ENCODE measurements around the gene ITPR1.

The ITPR1 gene

DNA sequence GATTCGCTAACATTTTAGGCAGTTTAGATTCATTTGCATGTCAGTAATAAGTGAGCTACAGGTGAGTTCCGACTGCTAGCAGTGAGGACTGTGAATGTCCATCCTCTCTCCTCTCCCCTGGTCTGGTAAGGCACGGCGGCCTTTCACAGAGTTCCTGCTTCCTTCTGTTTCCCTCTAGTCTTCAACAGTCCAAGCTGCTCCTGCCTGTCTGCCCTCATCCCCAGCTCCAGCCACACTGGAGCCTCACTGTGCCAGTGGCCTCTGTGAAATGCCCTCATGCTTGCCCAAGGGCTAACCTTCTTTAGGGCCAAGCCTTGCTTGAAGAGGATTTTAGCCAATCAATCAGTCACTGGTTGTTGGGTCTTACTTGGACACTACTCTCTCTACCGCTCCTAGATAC, 340.3 kb downstream of the ITPR1 start:
- Histone ChIP-seq H3K27me3 (ENCODE audit: insufficient read depth, low read length) (no peaks in the 10 kb centered on the region; the same call in 1 of the 2 replicates), H3K36me3 (ENCODE audit: insufficient read depth, low read length) (no peaks in the 10 kb centered on the region), H3K9me2 (ENCODE audit: low read depth, low read length) (no peaks in the 10 kb centered on the region), H3K9ac (ENCODE audit: low read length) (no peak overlapping the region), H3K4me2 (ENCODE audit: low read length) (no peak overlapping the region), H4K20me1 (ENCODE audit: insufficient read depth, low read length) (no peaks in the 10 kb centered on the region), H3F3A (ENCODE audit: insufficient read depth, low read length) (no peaks in the 10 kb centered on the region), H3K9me3 (ENCODE audit: low read length) (no peaks in the 10 kb centered on the region), H3K79me2 (ENCODE audit: insufficient read depth, low read length) (no peaks in the 10 kb centered on the region), H3K4me1 (ENCODE audit: insufficient read depth, low read length, severe bottlenecking) (peaks cover 8% of the 10 kb centered on the region), H2AFZ (ENCODE audit: low read length) (no peak overlapping the region), H3K27ac (ENCODE audit: low read depth, low read length, poor library complexity, severe bottlenecking) (no peak overlapping the region), H3K4me3 (ENCODE audit: low read depth, low read length, poor library complexity, severe bottlenecking) (no peak overlapping the region)
- no peak for TF ChIP-seq CTCF (IDR thresholded peaks at IDR 0.05; ENCODE audit: low read length)
- no peak for TF ChIP-seq EZH2 (IDR thresholded peaks at IDR 0.05; ENCODE audit: borderline replicate concordance, low read length)

DNA sequence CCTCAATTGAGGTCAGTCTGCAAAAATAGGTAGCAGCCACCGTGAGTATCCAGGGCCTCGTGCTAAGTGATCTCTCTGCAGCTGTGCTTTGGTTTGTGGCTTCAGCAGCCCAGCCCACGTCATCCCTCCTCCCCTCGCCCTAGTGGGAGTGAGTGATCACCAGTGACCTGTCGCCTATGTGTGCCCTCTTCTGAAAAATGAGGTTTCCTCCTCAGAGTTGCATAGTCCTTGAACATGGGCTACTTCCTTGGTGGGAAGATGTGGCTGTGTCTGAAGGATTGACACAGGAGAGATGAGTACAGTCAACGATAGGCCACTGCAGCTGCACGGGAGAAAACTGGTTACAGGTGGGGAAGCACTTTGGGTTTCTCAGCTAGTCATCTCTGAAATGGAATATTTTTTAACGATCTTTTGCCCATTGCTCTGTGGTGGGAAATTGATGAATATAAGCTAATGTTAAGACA, 341.3 kb downstream of the ITPR1 start:
- no peak overlapping the region for H3K4me2 ChIP-seq (ENCODE audit: low read length)
- TF ChIP-seq CTCF (IDR thresholded peaks at IDR 0.05; ENCODE audit: low read length): no peak
- TF ChIP-seq EZH2 (IDR thresholded peaks at IDR 0.05; ENCODE audit: borderline replicate concordance, low read length): no peak
- no peaks in the 10 kb centered on the region; the same call in 1 of the 2 replicates for H3K27me3 ChIP-seq (ENCODE audit: insufficient read depth, low read length)
- H3K9me3 ChIP-seq (ENCODE audit: low read length): no peaks in the 10 kb centered on the region
- H3K9ac ChIP-seq (ENCODE audit: low read length): no peak overlapping the region
- H2AFZ ChIP-seq (ENCODE audit: low read length): no peak overlapping the region
- H3F3A ChIP-seq (ENCODE audit: insufficient read depth, low read length): no peaks in the 10 kb centered on the region
- H3K27ac ChIP-seq (ENCODE audit: low read depth, low read length, poor library complexity, severe bottlenecking): no peak overlapping the region
- no peaks in the 10 kb centered on the region for H3K79me2 ChIP-seq (ENCODE audit: insufficient read depth, low read length)
- peaks cover 8% of the 10 kb centered on the region for H3K4me1 ChIP-seq (ENCODE audit: insufficient read depth, low read length, severe bottlenecking)
- no peak overlapping the region for H3K4me3 ChIP-seq (ENCODE audit: low read depth, low read length, poor library complexity, severe bottlenecking)
- H3K36me3 ChIP-seq (ENCODE audit: insufficient read depth, low read length): no peaks in the 10 kb centered on the region
- H4K20me1 ChIP-seq (ENCODE audit: insufficient read depth, low read length): no peaks in the 10 kb centered on the region
- no peaks in the 10 kb centered on the region for H3K9me2 ChIP-seq (ENCODE audit: low read depth, low read length)

GRCh38 chr3:4835616-4836043, 342.5 kb downstream of the ITPR1 start:
- H3K4me1 ChIP-seq (ENCODE audit: insufficient read depth, low read length, severe bottlenecking): peaks cover 8% of the 10 kb centered on the region

More at GRCh38 chr3:4835616-4836043, 342.5 kb downstream of the ITPR1 start:
- H3K27me3 ChIP-seq (ENCODE audit: insufficient read depth, low read length): no peaks in the 10 kb centered on the region; the same call in 1 of the 2 replicates
- no peaks in the 10 kb centered on the region for H3K36me3 ChIP-seq (ENCODE audit: insufficient read depth, low read length)
- no peak overlapping the region for H3K27ac ChIP-seq (ENCODE audit: low read depth, low read length, poor library complexity, severe bottlenecking)
- no peaks in the 10 kb centered on the region for H3K79me2 ChIP-seq (ENCODE audit: insufficient read depth, low read length)
- H3F3A ChIP-seq (ENCODE audit: insufficient read depth, low read length): no peaks in the 10 kb centered on the region
- no peak overlapping the region for H2AFZ ChIP-seq (ENCODE audit: low read length)
- H3K4me2 ChIP-seq (ENCODE audit: low read length): no peak overlapping the region
- H3K9me3 ChIP-seq (ENCODE audit: low read length): no peaks in the 10 kb centered on the region
- no peaks in the 10 kb centered on the region for H3K9me2 ChIP-seq (ENCODE audit: low read depth, low read length)
- no peak overlapping the region for H3K9ac ChIP-seq (ENCODE audit: low read length)
- H4K20me1 ChIP-seq (ENCODE audit: insufficient read depth, low read length): no peaks in the 10 kb centered on the region
- TF ChIP-seq EZH2 (IDR thresholded peaks at IDR 0.05; ENCODE audit: borderline replicate concordance, low read length): no peak
- TF ChIP-seq CTCF (IDR thresholded peaks at IDR 0.05; ENCODE audit: low read length): no peak
- H3K4me3 ChIP-seq (ENCODE audit: low read depth, low read length, poor library complexity, severe bottlenecking): no peak overlapping the region
